Kidney (tissue), 14 donors: ENCODE results near the gene SMARCAD1. TPM values are rescaled to one million over a fixed set of nuclear protein-coding genes. Genes with fewer than 3 reads are reported as not detected.

Experiments used
- DNase-seq, 5 donors: peaks; one replicate each; pipeline ENCODE4 v3.0.0-alpha.2; 2013 to 2020
- FAIRE-seq: peaks from 2 replicates; lab custom pipeline; 2012; peaks lifted over from hg19 to GRCh38; lab: Jason Lieb, UNC
- H3K27ac ChIP-seq, 2 donors: one replicate each; pipeline ENCODE4 v1.7.0; 2013; ENCODE audit warnings: low read depth in 2 of 2, low read length in 2 of 2, inconsistent platforms in 1 of 2
- H3K27me3 ChIP-seq: one replicate; pipeline ENCODE4 v1.7.1; 2013; ENCODE audit warnings: low read length, inconsistent platforms; ENCODE audit not compliant: control insufficient read depth, insufficient read depth
- H3K36me3 ChIP-seq, 3 donors: one replicate each; pipeline versions ENCODE4 v1.7.0 to v1.7.1; 2013; ENCODE audit warnings: low read length in 3 of 3, control low read depth in 1 of 3, inconsistent platforms in 1 of 3; ENCODE audit not compliant: insufficient read depth in 3 of 3, control insufficient read depth in 2 of 3
- H3K4me1 ChIP-seq, 3 donors: one replicate each; pipeline versions ENCODE4 v1.7.0 to v1.7.1; 2013; ENCODE audit warnings: low read length in 3 of 3, inconsistent platforms in 1 of 3, low read depth in 1 of 3; ENCODE audit not compliant: control insufficient read depth in 2 of 3, insufficient read depth in 2 of 3
- H3K4me3 ChIP-seq, 3 donors: one replicate each; pipeline versions ENCODE4 v1.7.0 to v1.8.1; 2013; ENCODE audit warnings: low read length in 3 of 3, control low read depth in 1 of 3, inconsistent platforms in 1 of 3
- H3K9ac ChIP-seq, 3 donors: one replicate each; pipeline versions ENCODE4 v1.7.0 to v1.7.1; 2013; ENCODE audit warnings: low read length in 3 of 3, control low read depth in 1 of 3, inconsistent platforms in 1 of 3
- H3K9me3 ChIP-seq, 3 donors: one replicate each; pipeline versions ENCODE4 v1.7.0 to v1.7.1; 2013; ENCODE audit warnings: low read length in 3 of 3, control low read depth in 1 of 3, inconsistent platforms in 1 of 3; ENCODE audit not compliant: control insufficient read depth in 2 of 3, insufficient read depth in 1 of 3
- CTCF ChIP-seq: IDR thresholded peaks from 3 replicates; pipeline ENCODE4 v1.5.1; 2012; ENCODE audit warnings: mild to moderate bottlenecking, moderate library complexity, borderline replicate concordance; ENCODE audit not compliant: insufficient read depth; ENCODE audit errors: extremely low read depth
- intact Hi-C: fragments of 100-400 bp; cut with DNase I; formaldehyde crosslinking; loops from one replicate; pipeline ENCODE4 v1.11.1; 2022
- polyA plus RNA-seq: library from polyadenylated mRNA; stranded (reverse); fragments of 350-450 nt; fragmentation: Illumina TruSeq; extraction: RNeasy Lipid Tissue Mini Kit (QIAGEN cat#74804); gene quantifications from one replicate; pipeline ENCODE4 v1.2.3, GENCODE V29; 2014; ENCODE audit warnings: low read depth, low replicate concordance; ENCODE audit not compliant: insufficient read depth
- total RNA-seq: library from RNA; stranded (reverse); fragmentation: NEBNext Ultra II Directional; extraction: Animal tissue kit (Norgen Biotek cat#: 25700); gene quantifications from one replicate; pipeline ENCODE4 v1.2.1, GENCODE V29; 2021
- donor health status: control.
- donor health status: control.
- donor health status: control.
- donor health status: control.
- donor health status: control.
- donor health status: DM: yes; HTN: yes; CAD: no.
- donor health status: Normal renal cell carcinoma (clear cell type).

The SMARCAD1 gene
- total and polyA plus RNA-seq, 2 donors from 2014 or later: 7.4 to 28.9 TPM

DNA sequence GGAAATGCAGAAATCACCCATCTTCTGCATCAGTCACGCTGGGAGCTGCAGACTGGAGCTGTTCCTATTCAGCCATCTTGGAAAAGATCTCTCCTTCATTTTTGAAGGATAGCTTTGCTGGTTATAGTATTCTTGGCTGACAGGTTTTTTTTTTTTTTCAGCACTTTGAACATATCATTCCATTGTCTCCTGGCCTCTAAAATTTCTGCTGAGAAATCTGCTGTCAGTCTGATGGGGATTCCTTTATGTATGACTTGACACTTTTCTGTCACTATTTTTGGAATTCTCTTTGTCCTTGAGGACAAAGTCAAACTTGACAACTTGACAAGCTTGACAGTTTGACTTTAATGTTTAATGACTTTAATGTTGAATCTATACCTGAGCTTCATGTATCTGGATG lies 118.2 kb downstream of the SMARCAD1 start:
- intact Hi-C loops: no loop called here
- peaks cover 0 to 14% (median 3%) of the 10 kb centered on the region in 3 donors for H3K9me3 ChIP-seq
- H3K4me1 ChIP-seq: no peaks in the 10 kb centered on the region
- TF ChIP-seq CTCF: no peak
- no peak overlapping the region for H3K27ac ChIP-seq
- H3K27me3 ChIP-seq: no peaks in the 10 kb centered on the region
- no peaks in the 10 kb centered on the region for H3K36me3 ChIP-seq
- FAIRE-seq (no peak), DNase-seq (no peak)
- no peak overlapping the region for H3K9ac ChIP-seq
- H3K4me3 ChIP-seq: no peak overlapping the region

GRCh38 chr4:94329933-94330332 lies 122.3 kb downstream of the SMARCAD1 start:
- DNase-seq (no peak), FAIRE-seq (no peak)
- Histone ChIP-seq H3K36me3 (no peaks in the 10 kb centered on the region), H3K9me3 (peaks cover 0 to 14% (median 3%) of the 10 kb centered on the region in 3 donors), H3K9ac (no peak overlapping the region), H3K4me3 (no peak overlapping the region), H3K4me1 (no peaks in the 10 kb centered on the region), H3K27ac (no peak overlapping the region), H3K27me3 (no peaks in the 10 kb centered on the region)
- TF ChIP-seq CTCF: no peak
- intact Hi-C loops: no loop called here

- Histone ChIP-seq H3K27ac (no peak overlapping the region), H3K4me3 (no peak overlapping the region), H3K9me3 (no peaks in the 10 kb centered on the region), H3K4me1 (no peaks in the 10 kb centered on the region), H3K27me3 (no peaks in the 10 kb centered on the region), H3K9ac (no peak overlapping the region), H3K36me3 (no peaks in the 10 kb centered on the region)
- FAIRE-seq (no peak), DNase-seq (peak in 2 of 5 donors; percentile 27 to 29)
- intact Hi-C loops: no loop called here
- no peak for TF ChIP-seq CTCF
Measured at GRCh38 chr4:94332983-94333590, 125.4 kb downstream of the SMARCAD1 start.

DNA sequence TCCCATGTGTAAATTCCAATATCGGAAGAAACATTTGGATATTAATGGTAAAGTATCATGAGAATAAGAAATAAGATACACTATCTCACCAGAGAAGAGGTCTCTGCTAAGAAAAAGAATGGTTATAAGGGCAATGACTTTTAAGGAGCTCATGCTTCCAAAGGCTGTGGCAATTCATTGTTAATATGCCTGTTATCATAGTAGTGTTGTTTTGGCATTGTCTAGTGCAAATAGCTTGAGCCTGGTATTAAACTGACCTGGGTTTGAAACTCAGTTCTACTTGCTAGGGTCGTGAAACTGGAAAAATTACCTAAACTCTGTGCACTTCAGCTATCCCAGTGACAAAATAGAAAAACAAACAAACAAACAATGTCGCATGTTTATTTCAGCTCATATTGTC lies 126.2 kb downstream of the SMARCAD1 start:
- Histone ChIP-seq H3K36me3 (no peaks in the 10 kb centered on the region), H3K27me3 (no peaks in the 10 kb centered on the region), H3K4me3 (no peak overlapping the region), H3K9me3 (no peaks in the 10 kb centered on the region), H3K27ac (no peak overlapping the region), H3K4me1 (no peaks in the 10 kb centered on the region), H3K9ac (no peak overlapping the region)
- intact Hi-C loops: no loop called here
- no peak for TF ChIP-seq CTCF
- FAIRE-seq (no peak), DNase-seq (no peak)
